PFSK-1 (cell line): Measurements from ENCODE around the gene ARHGAP9.

Experiments
- FOXP2 ChIP-seq: optimal IDR thresholded peaks from 2 replicates; pipeline ENCODE3; 2011; ENCODE audit warnings: borderline replicate concordance, control low read depth, inconsistent platforms; ENCODE audit not compliant: insufficient read depth; ENCODE audit errors: extremely low read length, extremely low read depth
- POLR2AphosphoS5 ChIP-seq: IDR thresholded peaks from 2 replicates; pipeline ENCODE4 v1.6.1; 2012; ENCODE audit warnings: low read depth, mild to moderate bottlenecking, control low read depth, low read length, moderate library complexity

DNA sequence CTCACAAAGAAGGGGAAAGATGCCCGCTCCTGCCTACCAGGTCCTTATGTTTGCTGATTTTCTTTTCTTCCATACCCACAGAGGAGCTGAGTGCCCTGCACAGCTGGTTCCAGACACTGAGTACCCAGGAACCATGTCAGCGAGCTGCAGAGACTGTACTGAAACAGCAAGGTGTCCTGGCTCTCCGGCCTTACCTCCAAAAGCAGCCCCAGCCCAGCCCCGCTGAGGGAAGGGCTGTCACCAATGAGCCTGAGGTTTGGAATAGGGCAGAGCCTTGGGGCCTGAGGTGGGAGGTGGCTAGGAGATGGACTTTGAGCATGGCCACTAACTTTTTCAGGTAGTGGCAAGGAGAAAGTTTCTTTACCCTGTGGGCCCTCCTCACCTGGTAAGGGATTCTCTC is 10.5 kb upstream of the ARHGAP9 start:
- TF ChIP-seq POLR2AphosphoS5 (no peak), FOXP2 (no peak)
